Activated T-cell treated with anti-CD3 and anti-CD28 coated beads for 1 hour (primary cell): Measurements from ENCODE around the gene RYR2.

ENCODE experiments used
- DNase-seq: peaks from one replicate; pipeline ENCODE4 v3.0.0-alpha.2; 2020; ENCODE audit warnings: low read depth

The RYR2 gene

DNA sequence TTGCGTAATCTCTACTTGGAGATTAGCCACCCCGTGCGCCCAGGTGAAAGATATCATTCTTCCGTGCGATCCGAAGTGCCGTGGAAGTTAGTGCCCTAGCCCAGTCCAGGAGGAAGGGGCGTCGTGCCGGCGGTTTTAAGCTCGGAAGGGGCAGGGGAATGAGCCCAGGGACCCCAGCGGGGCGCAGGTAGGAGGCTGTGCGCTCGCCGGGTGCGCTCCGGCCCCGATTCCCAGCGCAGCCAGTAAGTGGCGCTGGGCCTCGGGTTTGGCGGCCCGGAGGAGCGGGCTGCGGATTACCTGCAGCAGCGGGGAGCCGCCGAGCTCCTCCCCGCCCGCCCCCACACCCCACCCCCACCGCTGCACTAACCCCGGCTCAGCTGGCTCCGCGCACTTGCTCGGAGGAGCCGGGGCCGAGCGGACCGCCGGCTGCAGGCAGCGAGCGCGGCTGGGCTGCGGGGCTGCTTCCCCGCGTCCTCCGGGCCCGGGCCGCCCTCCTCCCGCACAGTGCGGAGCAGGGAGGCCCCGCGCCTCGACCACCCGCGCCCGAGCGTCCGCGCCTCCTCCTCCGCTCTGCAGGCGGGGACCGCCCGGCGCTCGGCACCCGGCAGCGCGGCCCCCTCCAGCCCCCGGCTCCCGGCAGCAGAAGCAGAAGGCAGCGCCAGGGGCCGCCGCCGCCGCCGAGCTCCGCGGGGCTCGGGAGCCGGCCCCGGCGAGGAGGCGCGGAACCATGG, at the start of gene RYR2:
RYR2 (plus strand) TSS at position 390 of the 731 bp plus-strand sequence; CDS start at position 728, 338 bp downstream.
- DNase-seq, result no peak

DNA sequence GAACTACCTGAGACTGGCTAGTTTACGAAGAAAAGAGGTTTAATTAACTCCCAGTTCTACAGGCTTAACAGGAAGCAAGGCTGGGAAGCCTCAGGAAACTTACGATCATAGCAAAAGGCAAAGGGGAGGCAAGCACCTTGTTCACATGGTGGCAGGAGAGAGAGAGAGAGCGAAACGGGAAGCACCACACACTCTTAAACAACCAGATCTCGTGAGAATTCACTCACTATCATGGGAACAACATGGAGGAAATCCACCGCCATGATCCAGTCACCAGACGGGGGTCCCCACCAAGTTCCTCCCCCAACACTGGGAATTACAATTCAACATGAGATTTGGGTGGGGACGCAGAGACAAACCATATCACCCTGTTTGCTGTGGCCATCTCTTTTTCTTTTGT, 49.5 kb upstream of the RYR2 start:
- DNase-seq, result no peak

GRCh38 chr1:236994450-236994849, 47.5 kb upstream of the RYR2 start:
- DNase-seq, result no peak

DNA sequence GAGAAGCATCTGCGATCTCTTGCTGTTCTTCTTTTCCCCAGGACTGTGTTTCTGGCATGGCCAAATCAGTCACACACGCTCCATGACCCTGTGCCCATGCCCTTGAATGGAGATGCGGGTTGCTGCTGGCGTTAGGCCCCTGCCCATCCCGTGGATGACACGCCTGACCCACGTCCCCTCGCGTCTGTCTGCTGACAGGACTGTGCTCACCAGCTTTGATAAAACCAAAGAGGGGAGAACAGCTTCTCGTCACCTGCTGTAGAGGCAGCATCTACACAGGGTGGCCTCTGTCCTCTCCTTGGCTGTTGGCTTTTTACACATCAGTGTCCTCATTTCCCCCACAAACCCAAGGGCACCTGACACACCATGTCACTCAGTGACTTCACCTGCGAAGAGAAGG, 44.6 kb upstream of the RYR2 start:
- DNase-seq, result no peak

- DNase-seq, result no peak
Measured at GRCh38 chr1:236997882-236998281, 44.1 kb upstream of the RYR2 start.

DNA sequence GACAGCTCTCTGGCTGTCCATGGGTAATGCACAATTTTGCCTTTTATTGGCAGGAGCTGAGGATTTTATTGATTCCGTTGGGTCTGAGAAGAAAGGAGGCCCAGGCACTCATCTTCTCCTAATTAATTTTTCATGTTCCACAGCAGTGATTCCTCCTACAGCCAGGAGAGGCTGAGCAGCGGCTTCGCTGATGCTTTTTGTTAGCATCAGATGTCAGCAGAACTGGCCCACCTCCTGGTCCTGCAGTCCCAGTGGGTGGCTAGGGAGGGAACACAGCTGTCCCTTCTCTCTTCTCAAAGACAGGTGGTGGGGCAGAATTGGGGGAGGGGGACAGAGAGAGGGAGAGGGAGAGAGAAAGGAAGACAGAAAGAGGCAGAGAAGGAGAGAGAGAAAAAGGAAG, 43.4 kb upstream of the RYR2 start:
- DNase-seq, result no peak

DNA sequence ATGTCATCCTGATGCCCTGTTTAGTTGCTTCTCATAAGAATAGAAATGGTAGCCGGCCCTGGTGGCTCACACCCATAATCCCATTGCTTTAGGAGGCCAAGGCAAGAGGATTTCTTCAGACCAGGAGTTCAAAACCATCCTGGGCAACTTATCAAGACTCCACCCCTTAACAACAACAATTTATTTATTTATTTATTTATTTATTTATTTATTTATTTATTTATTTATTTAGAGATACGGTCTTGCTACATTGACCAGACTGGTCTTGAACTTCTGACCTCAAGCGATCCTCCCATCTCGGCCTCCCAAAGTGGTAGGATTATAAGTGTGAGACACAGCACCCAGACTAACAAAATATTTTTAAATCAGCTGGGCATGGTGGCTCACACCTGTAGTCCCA, 41.8 kb upstream of the RYR2 start:
- no peak for DNase-seq

GRCh38 chr1:237003516-237003915, 38.5 kb upstream of the RYR2 start:
- DNase-seq, result no peak

GRCh38 chr1:237004116-237004515, 37.9 kb upstream of the RYR2 start, which contains the start of gene MT1HL1:
MT1HL1 (minus strand) TSS chr1:237004441; CDS start chr1:237004372, 69 bp downstream.
- no peak for DNase-seq

GRCh38 chr1:237005674-237006073, 36.3 kb upstream of the RYR2 start:
- DNase-seq, result no peak

DNA sequence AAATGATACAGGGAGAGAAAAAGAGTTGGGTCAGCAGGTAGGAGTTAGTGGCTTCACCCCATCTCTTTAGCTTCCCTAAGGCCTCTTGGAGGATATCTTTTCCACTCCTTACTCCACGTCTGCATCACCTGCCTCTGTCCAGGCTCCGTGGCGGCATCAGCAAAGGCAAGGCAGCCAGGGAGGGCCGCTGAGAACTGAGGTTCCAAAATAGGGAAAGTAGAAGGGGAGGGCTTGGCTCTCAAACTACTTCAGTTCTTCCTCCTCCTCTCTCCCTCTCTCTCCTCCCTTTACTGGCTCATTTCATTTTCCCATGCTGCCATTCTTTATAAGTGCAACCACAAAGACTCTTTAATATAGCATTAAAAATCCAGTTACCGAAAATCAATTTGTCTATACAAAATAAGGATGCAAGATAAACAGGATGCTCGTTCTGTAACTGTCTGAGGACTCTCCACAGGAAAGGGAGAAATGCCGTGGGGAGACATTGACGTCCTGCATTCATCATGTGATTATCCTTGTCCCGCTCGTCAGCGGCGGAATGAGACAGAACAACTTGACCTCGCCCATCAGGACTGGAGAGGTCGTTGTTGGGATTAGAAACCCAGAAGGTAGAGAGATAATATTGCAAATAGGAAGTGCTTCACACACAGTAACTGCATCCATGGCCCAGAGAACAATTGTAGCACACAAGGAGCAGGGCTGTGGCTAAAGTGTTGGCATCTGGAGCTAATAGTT, 34.7 kb upstream of the RYR2 start:
- no peak for DNase-seq

DNA sequence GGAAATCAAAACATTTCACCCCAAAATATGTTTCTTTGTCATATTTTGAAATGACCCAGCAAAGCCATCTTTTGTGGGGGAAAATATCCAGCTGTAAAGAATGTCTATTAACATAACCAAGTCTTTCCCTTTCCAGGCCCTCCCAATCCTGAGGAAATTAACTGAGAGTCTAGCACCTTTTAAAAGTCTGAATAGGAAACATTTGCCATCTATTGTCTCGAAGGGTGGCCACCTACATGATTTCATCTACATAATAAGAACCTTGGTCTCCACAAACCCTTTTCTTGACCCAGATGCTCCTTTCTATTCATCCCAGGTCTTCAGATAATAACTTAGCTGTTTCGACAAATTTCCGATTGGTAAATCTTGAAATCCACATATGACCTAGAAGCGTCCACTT, 32.4 kb upstream of the RYR2 start:
- DNase-seq, result no peak

GRCh38 chr1:237011432-237011831, 30.6 kb upstream of the RYR2 start:
- DNase-seq, result no peak

DNA sequence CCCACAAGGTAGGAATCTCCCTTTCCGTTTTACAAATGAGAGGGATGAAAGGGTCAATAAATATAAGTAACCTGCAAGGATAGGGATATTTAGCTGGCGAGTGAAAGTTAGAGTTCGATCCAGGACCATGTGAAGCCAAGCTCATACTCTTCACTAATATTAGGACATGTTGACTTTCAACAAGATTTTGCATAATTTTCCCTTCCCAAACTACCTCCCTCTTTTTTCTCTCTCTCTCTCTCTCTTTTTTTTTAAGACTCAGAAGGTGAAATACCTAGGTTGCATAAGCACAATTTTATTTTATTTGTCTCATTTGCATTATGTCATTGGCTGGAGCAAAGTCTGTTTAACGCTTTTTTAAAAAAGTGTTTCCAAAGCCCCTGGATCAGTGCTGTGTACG, 29.6 kb upstream of the RYR2 start:
- DNase-seq, result no peak

- DNase-seq, result no peak
Measured at GRCh38 chr1:237012788-237013383, 29.1 kb upstream of the RYR2 start.

DNA sequence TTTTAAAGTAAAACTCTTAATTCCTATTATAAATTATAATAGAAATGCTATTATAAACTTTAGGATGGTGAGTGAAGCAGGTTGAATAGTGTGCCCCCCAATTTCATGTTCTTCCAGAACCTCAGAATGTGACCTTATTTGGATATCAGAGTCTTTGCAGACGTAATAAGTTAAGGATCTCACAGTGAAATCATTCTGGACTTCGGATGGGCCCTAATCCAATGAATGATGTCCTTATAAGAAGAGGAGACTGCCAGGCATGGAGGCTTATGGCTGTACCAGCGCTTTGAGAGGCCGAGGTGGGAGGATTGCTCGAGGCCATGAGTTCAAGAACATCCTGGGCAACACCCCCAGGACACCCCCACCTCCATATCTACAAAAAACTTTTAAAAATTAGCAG, 28.4 kb upstream of the RYR2 start:
- DNase-seq, result no peak

DNA sequence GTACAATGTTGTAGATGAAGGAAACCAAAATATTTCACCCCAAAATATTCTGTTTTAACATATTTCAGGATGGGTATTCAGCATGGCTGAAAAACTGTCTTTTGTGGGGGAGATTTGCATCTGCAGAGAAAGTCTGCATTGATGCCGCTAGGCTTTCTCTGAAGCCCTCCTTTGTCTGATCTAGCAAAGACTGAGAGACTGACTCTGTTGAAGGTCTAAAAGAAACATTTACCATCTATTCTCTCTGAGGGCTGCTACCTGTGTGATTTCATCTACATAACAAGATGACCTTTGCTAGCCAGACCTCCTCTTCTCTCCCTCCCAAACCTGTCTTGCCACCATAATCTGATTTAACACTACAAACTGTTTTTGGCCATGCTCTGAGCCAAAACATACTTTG, 25.4 kb upstream of the RYR2 start:
- no peak for DNase-seq

- no peak for DNase-seq
Measured at GRCh38 chr1:237018896-237019295, 23.1 kb upstream of the RYR2 start.

DNA sequence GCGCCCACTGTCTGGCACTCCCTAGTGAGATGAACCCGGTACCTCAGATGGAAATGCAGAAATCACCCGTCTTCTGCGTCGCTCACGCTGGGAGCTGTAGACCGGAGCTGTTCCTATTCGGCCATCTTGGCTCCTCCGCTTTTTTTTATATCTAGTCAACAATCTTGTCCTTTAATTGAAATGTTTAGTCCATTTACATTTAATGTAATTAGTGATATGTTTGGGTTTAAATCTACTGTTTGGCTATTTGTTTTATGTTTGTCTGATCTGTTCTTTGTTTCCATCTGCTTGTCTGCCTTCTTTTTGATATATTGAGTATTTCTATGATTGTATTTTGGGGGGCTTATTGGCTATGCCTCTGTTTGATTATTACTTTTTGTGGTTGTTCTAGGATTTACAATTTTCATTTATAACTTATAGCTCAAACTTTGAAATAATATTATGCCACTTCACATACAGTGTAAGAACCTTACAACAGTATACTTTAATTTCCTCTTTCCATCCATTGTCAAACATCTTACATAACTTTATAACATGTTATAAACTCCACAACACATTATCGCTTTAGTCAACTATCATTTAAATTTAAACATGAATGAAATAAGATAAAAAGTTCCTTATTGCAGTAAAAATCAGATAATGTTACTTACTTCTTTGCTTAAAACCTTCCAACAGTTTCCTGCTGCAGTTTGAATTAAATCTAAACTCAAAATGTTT, 16.5 kb upstream of the RYR2 start:
- no peak for DNase-seq

GRCh38 chr1:237029240-237029639, 12.7 kb upstream of the RYR2 start:
- DNase-seq, result no peak

DNA sequence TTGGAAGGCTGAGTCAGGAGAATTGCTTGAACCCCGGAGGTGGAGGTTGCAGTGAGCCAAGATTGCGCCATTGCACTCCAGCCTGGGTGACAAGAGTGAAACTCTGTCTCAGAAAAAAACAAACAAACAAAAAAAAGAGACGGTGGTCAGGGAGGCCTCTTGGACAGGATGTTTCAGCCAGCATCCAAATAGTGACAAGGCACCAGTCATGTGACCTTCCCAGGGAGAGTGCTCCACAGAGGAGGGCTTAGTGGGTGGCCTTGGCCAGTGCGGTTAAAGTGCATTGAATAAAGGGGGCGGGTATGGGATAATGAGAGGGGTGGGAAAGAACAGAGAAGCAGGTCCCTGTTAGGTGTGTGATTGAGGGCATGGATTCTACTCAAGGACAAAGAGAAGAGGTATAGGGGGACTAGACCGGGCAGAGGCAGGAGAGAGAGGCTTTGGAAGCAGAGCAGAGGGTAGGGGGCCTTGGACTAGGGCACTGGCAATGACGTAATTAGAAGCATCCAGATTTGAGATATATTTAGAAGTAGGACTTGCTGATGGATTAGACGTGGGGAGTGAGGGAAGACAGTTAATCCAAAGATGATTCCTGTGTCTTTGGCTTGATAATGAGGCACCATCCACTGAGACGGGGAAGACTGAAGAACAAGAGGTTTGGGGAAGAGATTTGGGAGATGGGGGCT, 12.0 kb upstream of the RYR2 start:
- DNase-seq, result no peak

DNA sequence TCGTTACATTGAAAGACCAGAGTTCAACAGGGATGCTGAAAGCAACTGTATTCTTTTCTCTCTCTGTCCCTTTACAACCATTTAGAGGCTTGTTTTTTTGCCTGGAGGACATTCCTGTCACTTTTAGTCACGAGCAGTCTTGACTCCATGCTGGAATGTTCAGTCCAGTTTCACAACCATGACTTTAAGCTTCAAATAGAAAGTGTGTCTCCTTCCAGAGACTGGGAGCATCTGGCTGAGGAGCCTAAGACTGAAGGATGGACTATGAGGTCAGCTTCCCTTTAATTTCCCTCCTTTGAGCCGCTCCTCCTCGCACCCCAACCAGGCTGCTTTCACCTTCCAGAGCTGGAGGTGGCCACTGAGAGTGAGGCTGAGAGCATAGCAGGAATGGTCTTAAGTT, 10.5 kb upstream of the RYR2 start:
- DNase-seq, result no peak
